Mesenchymal stem cell (in vitro differentiated cells and primary cell): Measurements from ENCODE around the gene SNRNP48.

Source experiments
- DNase-seq: peaks from one replicate; pipeline ENCODE4 v3.0.0-alpha.2; 2013
- H2AFZ ChIP-seq: one replicate; pipeline ENCODE4 v1.6.1; 2013; ENCODE audit warnings: low read depth, mild to moderate bottlenecking, control low read depth, inconsistent platforms, low read length, moderate library complexity
- H2AK5ac ChIP-seq: 2 replicates; pipeline ENCODE4 v1.6.1; 2013; ENCODE audit warnings: low read length, moderate library complexity, mild to moderate bottlenecking, inconsistent platforms; ENCODE audit not compliant: severe bottlenecking
- H2BK120ac ChIP-seq: one replicate; pipeline ENCODE4 v1.6.1; 2013; ENCODE audit warnings: low read depth, mild to moderate bottlenecking, inconsistent platforms, low read length, moderate library complexity
- H2BK12ac ChIP-seq, 2 experiments: one replicate each; pipeline ENCODE4 v1.6.1; 2013; ENCODE audit warnings: inconsistent platforms in 2 of 2, low read length in 2 of 2, mild to moderate bottlenecking in 2 of 2, moderate library complexity in 2 of 2, control low read depth in 1 of 2
- H2BK15ac ChIP-seq: one replicate; pipeline ENCODE4 v1.6.1; 2013; ENCODE audit warnings: mild to moderate bottlenecking, low read depth, inconsistent platforms; ENCODE audit not compliant: poor library complexity, severe bottlenecking
- H2BK5ac ChIP-seq: 2 replicates; pipeline ENCODE4 v1.6.1; 2013; ENCODE audit warnings: low read depth, mild to moderate bottlenecking, low read length, control low read depth, inconsistent platforms; ENCODE audit not compliant: poor library complexity, severe bottlenecking
- H3K14ac ChIP-seq, 2 experiments: one replicate each; pipeline ENCODE4 v1.6.1; 2013; ENCODE audit warnings: inconsistent platforms in 2 of 2, low read length in 2 of 2, control low read depth in 1 of 2, mild to moderate bottlenecking in 1 of 2, moderate library complexity in 1 of 2
- H3K18ac ChIP-seq, 2 experiments: one replicate each; pipeline ENCODE4 v1.6.1; 2013; ENCODE audit warnings: inconsistent platforms in 2 of 2, low read length in 2 of 2, control low read depth in 1 of 2, low read depth in 1 of 2, mild to moderate bottlenecking in 1 of 2
- H3K23ac ChIP-seq, 2 experiments: one replicate each; pipeline ENCODE4 v1.6.1; 2013; ENCODE audit warnings: inconsistent platforms in 2 of 2, low read length in 2 of 2, mild to moderate bottlenecking in 2 of 2, moderate library complexity in 2 of 2, control low read depth in 1 of 2
- H3K27ac ChIP-seq: 2 replicates; pipeline ENCODE4 v1.5.1; 2013; ENCODE audit warnings: mild to moderate bottlenecking, moderate library complexity, low read length, control low read depth, inconsistent platforms; ENCODE audit not compliant: poor library complexity, severe bottlenecking
- H3K27me3 ChIP-seq, 2 experiments: 2 replicates each; pipeline versions ENCODE4 v1.6.1 to v1.7.0; 2013; ENCODE audit warnings: low read length in 2 of 2, mild to moderate bottlenecking in 2 of 2, moderate library complexity in 2 of 2, control low read depth in 1 of 2, inconsistent platforms in 1 of 2; ENCODE audit not compliant: control insufficient read depth in 1 of 2, insufficient read depth in 1 of 2
- H3K36me3 ChIP-seq, 2 experiments: 2 replicates each; pipeline versions ENCODE4 v1.6.1 to v1.7.0; 2013; ENCODE audit warnings: low read length in 2 of 2, control low read depth in 1 of 2, inconsistent platforms in 1 of 2, low read depth in 1 of 2, mild to moderate bottlenecking in 1 of 2; ENCODE audit not compliant: insufficient read depth in 2 of 2, control insufficient read depth in 1 of 2
- H3K4ac ChIP-seq, 2 experiments: one replicate each; pipeline ENCODE4 v1.6.1; 2013; ENCODE audit warnings: inconsistent platforms in 2 of 2, low read length in 2 of 2, mild to moderate bottlenecking in 2 of 2, moderate library complexity in 2 of 2, control low read depth in 1 of 2, low read depth in 1 of 2
- H3K4me1 ChIP-seq: 2 replicates; pipeline ENCODE4 v1.6.1; 2013; ENCODE audit warnings: low read depth, low read length, control low read depth; ENCODE audit not compliant: control insufficient read depth, insufficient read depth
- H3K4me2 ChIP-seq: 2 replicates; pipeline ENCODE4 v1.6.1; 2013; ENCODE audit warnings: low read length, mild to moderate bottlenecking, inconsistent platforms; ENCODE audit not compliant: poor library complexity, severe bottlenecking
- H3K4me3 ChIP-seq, 2 experiments: 2 replicates each; pipeline versions ENCODE4 v1.5.1 to v1.7.0; 2013; ENCODE audit warnings: low read length in 2 of 2, mild to moderate bottlenecking in 2 of 2, control low read depth in 1 of 2, low read depth in 1 of 2; ENCODE audit not compliant: insufficient read depth in 1 of 2
- H3K79me1 ChIP-seq: replicated peaks from 2 replicates; pipeline ENCODE4 v1.6.1; 2013; ENCODE audit warnings: mild to moderate bottlenecking, control low read depth, low read length, inconsistent platforms; ENCODE audit not compliant: poor library complexity, severe bottlenecking
- H3K9ac ChIP-seq: 2 replicates; pipeline ENCODE4 v1.7.0; 2013; ENCODE audit warnings: mild to moderate bottlenecking, low read length, moderate library complexity
- H3K9me3 ChIP-seq: 2 replicates; pipeline ENCODE4 v1.7.0; 2013; ENCODE audit warnings: mild to moderate bottlenecking, low read length; ENCODE audit not compliant: control insufficient read depth
- H4K8ac ChIP-seq: one replicate; pipeline ENCODE4 v1.6.1; 2013; ENCODE audit warnings: inconsistent platforms, mild to moderate bottlenecking, low read length, moderate library complexity
- H4K91ac ChIP-seq: one replicate; pipeline ENCODE4 v1.6.1; 2013; ENCODE audit warnings: mild to moderate bottlenecking, low read length, inconsistent platforms
- WGBS: methylation state at CpG from one replicate; pipeline ENCODE4 v1.1.7; 2013; ENCODE audit warnings: mixed read lengths; 5-methylcytosine and 5-hydroxymethylcytosine counted together

The SNRNP48 gene

DNA sequence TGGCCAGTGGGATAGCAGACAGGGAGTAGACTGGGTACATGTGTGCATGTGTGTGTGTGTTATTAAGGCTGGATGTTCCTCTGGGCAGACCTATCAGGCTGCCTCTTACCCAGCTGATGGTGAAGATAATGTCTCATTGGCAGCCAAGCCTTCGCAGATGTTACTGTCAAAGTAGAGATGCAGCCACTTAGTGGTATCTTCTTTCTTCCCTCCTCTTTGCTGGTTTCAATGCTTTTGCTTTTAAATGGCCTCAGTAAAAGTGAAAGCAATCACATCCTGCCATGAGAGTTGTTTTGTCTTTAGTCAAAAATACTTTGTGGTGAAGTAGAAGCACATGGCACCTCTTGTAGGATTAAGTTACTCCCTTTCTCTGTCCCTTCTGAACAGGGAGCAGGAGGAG, 57.5 kb downstream of the SNRNP48 start:
- Histone ChIP-seq H3K23ac (no peak overlapping the region), H3K18ac (no peak overlapping the region), H2AK5ac (no peak overlapping the region), H3K79me1 (no peaks in the 10 kb centered on the region), H2AFZ (no peak overlapping the region), H3K14ac (no peak overlapping the region), H2BK15ac (peak overlapping the region; percentile 13), H2BK5ac (no peak overlapping the region), H2BK120ac (no peak overlapping the region), H3K27me3 (no peaks in the 10 kb centered on the region), H3K36me3 (no peaks in the 10 kb centered on the region), H3K4me1 (no peaks in the 10 kb centered on the region), H3K9ac (no peak overlapping the region), H3K27ac (no peak overlapping the region), H2BK12ac (no peak overlapping the region), H3K9me3 (no peaks in the 10 kb centered on the region), H4K91ac (no peak overlapping the region), H3K4me3 (no peak overlapping the region), H3K4ac (no peak overlapping the region), H3K4me2 (no peak overlapping the region), H4K8ac (no peak overlapping the region)
- 95% methylated on average over 1 of the region's 1 CpG for WGBS
- DNase-seq, result no peak

DNA sequence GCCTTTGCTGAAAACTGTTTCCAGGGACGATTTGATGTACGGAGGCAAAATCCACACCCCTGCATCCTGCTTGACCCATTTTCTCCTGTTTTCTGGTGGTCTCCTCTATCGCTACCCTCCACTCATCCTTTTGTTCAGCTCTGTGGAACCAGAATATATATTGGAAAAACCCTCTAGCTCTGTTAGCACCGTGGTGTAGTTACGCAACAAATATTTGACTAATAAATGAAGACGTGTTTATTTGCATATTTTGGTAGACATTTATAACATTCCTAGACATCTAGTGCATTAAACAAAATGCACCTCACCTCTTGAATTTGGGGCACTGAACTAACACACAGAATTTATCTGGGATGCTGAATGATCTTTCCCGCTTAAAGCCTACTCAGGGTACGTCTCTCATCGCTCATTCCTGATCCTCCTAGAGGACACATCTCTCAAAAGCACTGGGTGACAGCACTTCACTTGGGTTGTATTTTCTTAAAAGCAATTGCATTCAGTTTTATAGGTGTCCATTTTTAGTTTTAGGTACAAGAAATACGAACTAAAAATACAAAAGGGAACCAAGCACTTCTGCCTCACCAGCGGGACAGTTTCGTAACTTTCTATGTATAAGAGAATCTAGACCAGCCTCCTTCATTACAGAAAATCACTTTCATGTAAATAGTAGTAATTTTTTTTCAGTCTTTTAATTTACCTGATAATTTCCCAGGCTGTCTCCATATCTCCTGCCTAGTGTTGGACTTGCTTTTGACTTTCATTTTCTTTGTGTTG, 59.2 kb downstream of the SNRNP48 start:
- Histone ChIP-seq H3K27me3 (no peaks in the 10 kb centered on the region), H3K9ac (no peak overlapping the region), H3K79me1 (no peaks in the 10 kb centered on the region), H3K4me2 (no peak overlapping the region), H2BK15ac (no peak overlapping the region), H3K4ac (no peak overlapping the region), H3K9me3 (no peaks in the 10 kb centered on the region), H3K27ac (no peak overlapping the region), H3K18ac (no peak overlapping the region), H2BK5ac (no peak overlapping the region), H3K23ac (no peak overlapping the region), H2AK5ac (no peak overlapping the region), H3K4me3 (no peak overlapping the region), H3K14ac (no peak overlapping the region), H2BK120ac (no peak overlapping the region), H4K8ac (no peak overlapping the region), H3K36me3 (no peaks in the 10 kb centered on the region), H3K4me1 (no peaks in the 10 kb centered on the region), H4K91ac (no peak overlapping the region), H2AFZ (no peak overlapping the region), H2BK12ac (no peak overlapping the region)
- DNase-seq, result no peak
- 97% methylated on average over 7 of the region's 12 CpGs for WGBS

DNA sequence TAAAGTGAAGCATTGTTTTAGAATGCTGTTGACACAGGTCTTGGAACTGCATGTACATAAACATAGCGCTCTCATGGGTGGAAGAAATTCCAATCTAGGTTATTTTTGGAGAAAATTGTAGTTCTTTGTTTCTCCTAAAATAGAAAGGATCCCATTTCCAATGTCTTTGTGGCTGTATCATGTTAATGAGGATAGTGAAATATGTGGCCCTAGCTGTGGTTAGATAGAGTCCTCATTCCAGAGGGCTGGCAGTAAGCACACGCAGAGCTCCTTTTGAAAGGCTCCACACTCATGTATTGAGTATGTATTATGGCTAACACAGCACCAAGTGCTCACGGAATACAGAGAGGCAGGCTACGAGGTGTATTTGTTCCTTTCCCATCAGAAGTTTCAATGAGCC, 60.9 kb downstream of the SNRNP48 start:
- Histone ChIP-seq H3K27me3 (no peaks in the 10 kb centered on the region), H3K79me1 (no peaks in the 10 kb centered on the region), H3K4me1 (no peaks in the 10 kb centered on the region), H3K9me3 (no peaks in the 10 kb centered on the region), H3K4me2 (no peak overlapping the region), H3K18ac (no peak overlapping the region), H4K91ac (no peak overlapping the region), H2BK5ac (no peak overlapping the region), H3K9ac (no peak overlapping the region), H3K36me3 (no peaks in the 10 kb centered on the region), H3K23ac (no peak overlapping the region), H2BK15ac (no peak overlapping the region), H2BK120ac (no peak overlapping the region), H3K14ac (no peak overlapping the region), H3K4me3 (no peak overlapping the region), H3K4ac (no peak overlapping the region), H2BK12ac (peak overlapping the region in 1 of 2 experiments; percentile 53), H3K27ac (no peak overlapping the region), H4K8ac (no peak overlapping the region), H2AFZ (no peak overlapping the region), H2AK5ac (no peak overlapping the region)
- DNase-seq, result no peak
- 95% methylated on average over 4 of the region's 4 CpGs for WGBS

DNA sequence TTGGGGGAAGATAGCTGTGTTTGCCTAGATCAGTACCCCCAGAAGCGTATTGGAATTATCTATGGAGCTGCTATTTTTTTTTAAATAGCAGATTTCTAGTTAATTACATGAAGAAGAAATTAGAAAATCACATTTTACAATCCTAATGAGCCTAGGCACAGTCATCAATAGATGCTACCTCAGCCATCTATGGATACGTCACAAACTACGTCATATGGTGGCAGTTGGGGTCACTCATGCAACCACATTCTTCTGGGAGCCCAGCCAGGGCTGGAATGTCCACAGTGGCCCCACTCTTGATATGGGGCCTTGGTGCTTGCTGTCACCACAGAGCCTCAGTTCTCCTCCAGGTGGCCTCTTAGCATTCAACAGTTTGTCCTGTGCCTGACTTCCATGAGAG, 63.0 kb downstream of the SNRNP48 start:
- no peak overlapping the region for H3K9ac ChIP-seq
- H2BK15ac ChIP-seq, result no peak overlapping the region
- no peak overlapping the region for H2BK12ac ChIP-seq

More for the DNA sequence above, 63.0 kb downstream of the SNRNP48 start:
- Histone ChIP-seq H3K14ac (no peak overlapping the region), H4K91ac (no peak overlapping the region), H3K23ac (no peak overlapping the region), H3K9me3 (no peaks in the 10 kb centered on the region), H3K4ac (no peak overlapping the region), H2AK5ac (no peak overlapping the region), H3K4me3 (no peak overlapping the region), H3K27me3 (peaks cover 0 to 3% of the 10 kb centered on the region in 2 experiments), H3K79me1 (no peaks in the 10 kb centered on the region), H2BK5ac (no peak overlapping the region), H3K27ac (no peak overlapping the region), H2BK120ac (no peak overlapping the region), H2AFZ (no peak overlapping the region), H3K4me2 (no peak overlapping the region), H4K8ac (no peak overlapping the region), H3K4me1 (no peaks in the 10 kb centered on the region), H3K36me3 (no peaks in the 10 kb centered on the region), H3K18ac (no peak overlapping the region)
- 95% methylated on average over 2 of the region's 3 CpGs for WGBS
- DNase-seq, result no peak
